HepG2 (cell line): ENCODE data around the gene TYROBP. TPM values are rescaled to one million over a fixed set of nuclear protein-coding genes. Genes with fewer than 3 reads are reported as not detected.

Source experiments
- ASH2L ChIP-seq: fragments of 300-600, 200-600 bp; sonication (generic); IDR thresholded peaks from 2 replicates; pipeline ENCODE4 v1.7.0; 2017; ENCODE audit warnings: low read depth, mild to moderate bottlenecking, moderate library complexity, mixed read lengths, low read length; ENCODE audit not compliant: insufficient read length
- CBX5 ChIP-seq: sonication (generic); formaldehyde crosslinking; IDR thresholded peaks from 2 replicates; pipeline ENCODE4 v1.4.0; 2020; ENCODE audit warnings: missing genetic modification reagents, borderline replicate concordance
- CENPX ChIP-seq: sonication (generic); formaldehyde crosslinking; IDR thresholded peaks from 2 replicates; pipeline ENCODE4 v1.9.0; 2021; ENCODE audit warnings: mild to moderate bottlenecking, missing genetic modification reagents, moderate library complexity
- HDAC1 ChIP-seq: sonication (generic); formaldehyde crosslinking; IDR thresholded peaks from 2 replicates; pipeline ENCODE4 v1.5.1; 2020; ENCODE audit warnings: mild to moderate bottlenecking, missing genetic modification reagents
- JDP2 ChIP-seq: sonication (generic); formaldehyde crosslinking; IDR thresholded peaks from 2 replicates; pipeline ENCODE4 v1.8.1; 2022; ENCODE audit warnings: missing genetic modification reagents, borderline replicate concordance
- NFRKB ChIP-seq: fragments of 450-650 bp; IDR thresholded peaks from 2 replicates; pipeline ENCODE4 v1.6.1; 2017
- PATZ1 ChIP-seq: sonication (generic); formaldehyde crosslinking; IDR thresholded peaks from 2 replicates; pipeline ENCODE4 v1.4.0; 2020; ENCODE audit warnings: missing genetic modification reagents
- PITX1 ChIP-seq: sonication (generic); formaldehyde crosslinking; IDR thresholded peaks from 2 replicates; pipeline ENCODE4 v1.5.1; 2020; ENCODE audit warnings: mild to moderate bottlenecking, missing genetic modification reagents
- PLRG1 ChIP-seq: fragments of 450-650 bp; conservative IDR thresholded peaks from 2 replicates; pipeline ENCODE4 v1.6.1; 2016
- PRMT3 ChIP-seq: sonication (generic); formaldehyde crosslinking; IDR thresholded peaks from 2 replicates; pipeline ENCODE4 v1.8.1; 2022; ENCODE audit warnings: low read depth, mild to moderate bottlenecking, moderate library complexity, missing genetic modification reagents, borderline replicate concordance
- SP4 ChIP-seq: sonication (generic); formaldehyde crosslinking; IDR thresholded peaks from 2 replicates; pipeline ENCODE4 v1.8.1; 2023; ENCODE audit warnings: mild to moderate bottlenecking, missing genetic modification reagents
- STAT6 ChIP-seq: sonication (generic); formaldehyde crosslinking; IDR thresholded peaks from 2 replicates; pipeline ENCODE4 v1.4.0; 2020; ENCODE audit warnings: missing genetic modification reagents, mild to moderate bottlenecking, borderline replicate concordance
- ZFX ChIP-seq: sonication (generic); formaldehyde crosslinking; IDR thresholded peaks from 2 replicates; pipeline ENCODE4 v1.4.0; 2020; ENCODE audit warnings: mild to moderate bottlenecking, low read depth, missing genetic modification reagents, moderate library complexity
- ZNF101 ChIP-seq: sonication (generic); formaldehyde crosslinking; IDR thresholded peaks from 2 replicates; pipeline ENCODE4 v1.4.0; 2020; ENCODE audit warnings: mild to moderate bottlenecking, low read depth, missing genetic modification reagents, borderline replicate concordance
- ZNF292 ChIP-seq: sonication (generic); formaldehyde crosslinking; IDR thresholded peaks from 2 replicates; pipeline ENCODE4 v1.8.1; 2022; ENCODE audit warnings: mild to moderate bottlenecking, low read depth, missing genetic modification reagents, borderline replicate concordance
- ZNF460 ChIP-seq: sonication (generic); formaldehyde crosslinking; IDR thresholded peaks from 2 replicates; pipeline ENCODE4 v1.5.1; 2020; ENCODE audit warnings: missing genetic modification reagents, mild to moderate bottlenecking, borderline replicate concordance
- ZNF512 ChIP-seq: sonication (generic); formaldehyde crosslinking; IDR thresholded peaks from 2 replicates; pipeline ENCODE4 v1.4.0; 2020; ENCODE audit warnings: mild to moderate bottlenecking, missing genetic modification reagents
- ZNF570 ChIP-seq: sonication (generic); formaldehyde crosslinking; IDR thresholded peaks from 2 replicates; pipeline ENCODE4 v1.4.0; 2020; ENCODE audit warnings: mild to moderate bottlenecking, missing genetic modification reagents, borderline replicate concordance
- ZNF597 ChIP-seq: sonication (generic); formaldehyde crosslinking; IDR thresholded peaks from 2 replicates; pipeline ENCODE4 v1.5.0; 2020; ENCODE audit warnings: missing genetic modification reagents
- ZNF598 ChIP-seq: sonication (generic); formaldehyde crosslinking; IDR thresholded peaks from 2 replicates; pipeline ENCODE4 v1.5.1; 2020; ENCODE audit warnings: mild to moderate bottlenecking, missing genetic modification reagents, borderline replicate concordance
- ZNF619 ChIP-seq: sonication (generic); formaldehyde crosslinking; IDR thresholded peaks from 2 replicates; pipeline ENCODE4 v1.4.0; 2020; ENCODE audit warnings: mild to moderate bottlenecking, missing genetic modification reagents
- ZNF878 ChIP-seq: sonication (generic); formaldehyde crosslinking; IDR thresholded peaks from 2 replicates; pipeline ENCODE4 v1.8.1; 2023; ENCODE audit warnings: mild to moderate bottlenecking, missing genetic modification reagents, moderate library complexity
- polyA plus RNA-seq, 8 experiments: library from polyadenylated mRNA; depleted of rRNA in 3 of 8; stranded (reverse) in 7 of 8; unstranded in 1 of 8; fragments of >200 nt; fragmentation: Illumina TruSeq in 4 of 8; extraction: Trizol in 4 of 8; gene quantifications; 2 replicates each; pipeline versions ENCODE4 v1.2.1 to v1.2.3, GENCODE V29; 2011 to 2016; ENCODE audit warnings: low read depth in 4 of 8, missing spikeins in 1 of 8, mixed read lengths in 1 of 8; ENCODE audit not compliant: insufficient read depth in 1 of 8
- total RNA-seq, 5 experiments: library from RNA; depleted of rRNA; stranded (reverse); fragments of >200 nt; fragmentation: Illumina TruSeq; extraction: Trizol; gene quantifications; 2 replicates each; pipeline ENCODE4 v1.2.3, GENCODE V29; 2016; ENCODE audit warnings: low read depth in 1 of 5

TYROBP gene
- total and polyA plus RNA-seq, 2 of the 13 experiments (the other 11 are each of a cell fraction or from before 2014, with no cell fraction given), result not detected

- TF ChIP-seq ZNF570 (CRISPR knock-in tag) (no peak), ZNF878 (CRISPR knock-in tag) (no peak), ZNF460 (no peak; the same call in 1 of the 2 replicates), ZNF512 (CRISPR knock-in tag) (0 out of 2 replicates have a peak, but pooled peaks have one; percentile 54), SP4 (CRISPR knock-in tag) (peak; percentile 98), PATZ1 (peak; percentile 63), ZNF598 (peak; percentile 72; the same call in 1 of the 2 replicates), HDAC1 (CRISPR knock-in tag) (peak; percentile 77), ZNF619 (CRISPR knock-in tag) (peak; percentile 71; the same call in 1 of the 2 replicates), JDP2 (CRISPR knock-in tag) (no peak), CBX5 (CRISPR knock-in tag) (peak; percentile 85; the same call in 1 of the 2 replicates), ZNF292 (CRISPR knock-in tag) (peak; percentile 77), NFRKB (no peak), CENPX (no peak), ZFX (peak; percentile 82), PLRG1 (no peak), PRMT3 (CRISPR knock-in tag) (no peak), ZNF597 (CRISPR knock-in tag) (no peak), STAT6 (CRISPR knock-in tag) (peak; percentile 83; the same call in 1 of the 2 replicates), ASH2L (peak; percentile 47), ZNF101 (CRISPR knock-in tag) (no peak), PITX1 (CRISPR knock-in tag) (no peak; the same call in 1 of the 2 replicates)
Observed at GRCh38 chr19:35931161-35931873, 23.2 kb upstream of the TYROBP start (continued).
